GM19455 (cell line): Measurements from ENCODE around the gene MFGE8.
"Not testable (repeated sequence)": the region's sequence is repeated elsewhere in the genome, so short reads cannot be mapped to it uniquely, and the experiment has no call there.

Experiments
- ATAC-seq: cut with Tn5 transposase; IDR thresholded peaks from one replicate; pipeline ENCODE4 v1.9.1; 2021; ENCODE audit not compliant: unreplicated experiment

The MFGE8 gene

GRCh38 chr15:88913017-88913849 is at the start of gene MFGE8:
MFGE8 (minus strand) TSS chr15:88913379; CDS start chr15:88913319, 60 bp downstream.
- ATAC-seq = peak; percentile 80

- ATAC-seq = no peak
Observed at GRCh38 chr15:88959445-88959844, 46.3 kb upstream of the MFGE8 start.

GRCh38 chr15:88956906-88957305 is 43.7 kb upstream of the MFGE8 start:
- no peak for ATAC-seq

GRCh38 chr15:88956263-88956662 is 43.1 kb upstream of the MFGE8 start:
- ATAC-seq = no peak

- ATAC-seq = no peak
Observed at GRCh38 chr15:88954431-88955277, 41.5 kb upstream of the MFGE8 start.

- ATAC-seq = no peak
Observed at GRCh38 chr15:88950600-88951160, 37.5 kb upstream of the MFGE8 start.

- no peak for ATAC-seq
Observed at GRCh38 chr15:88949734-88950400, 36.7 kb upstream of the MFGE8 start.

GRCh38 chr15:88940110-88940675 is 27.0 kb upstream of the MFGE8 start:
- no peak for ATAC-seq

GRCh38 chr15:88939486-88939806 is 26.3 kb upstream of the MFGE8 start:
- ATAC-seq = no peak

GRCh38 chr15:88938802-88939485 is 25.8 kb upstream of the MFGE8 start:
- no peak for ATAC-seq

- not testable (repeated sequence) for ATAC-seq
Observed at GRCh38 chr15:88934449-88934848, 21.3 kb upstream of the MFGE8 start.

GRCh38 chr15:88932875-88933330 is 19.7 kb upstream of the MFGE8 start:
- ATAC-seq = no peak

- no peak for ATAC-seq
Observed at GRCh38 chr15:88932271-88932874, 19.2 kb upstream of the MFGE8 start.

- no peak for ATAC-seq
Observed at GRCh38 chr15:88930579-88930978, 17.4 kb upstream of the MFGE8 start.

GRCh38 chr15:88929358-88930098 is 16.3 kb upstream of the MFGE8 start:
- ATAC-seq = not testable (repeated sequence)

GRCh38 chr15:88928192-88928591 is 15.0 kb upstream of the MFGE8 start:
- not testable (repeated sequence) for ATAC-seq

GRCh38 chr15:88925648-88926047 is 12.5 kb upstream of the MFGE8 start:
- ATAC-seq = not testable (repeated sequence)

- ATAC-seq = peak; percentile 52
Observed at GRCh38 chr15:88920892-88921435, 7.8 kb upstream of the MFGE8 start.
